ENCODE measurements around the gene SORD.

SORD gene

DNA sequence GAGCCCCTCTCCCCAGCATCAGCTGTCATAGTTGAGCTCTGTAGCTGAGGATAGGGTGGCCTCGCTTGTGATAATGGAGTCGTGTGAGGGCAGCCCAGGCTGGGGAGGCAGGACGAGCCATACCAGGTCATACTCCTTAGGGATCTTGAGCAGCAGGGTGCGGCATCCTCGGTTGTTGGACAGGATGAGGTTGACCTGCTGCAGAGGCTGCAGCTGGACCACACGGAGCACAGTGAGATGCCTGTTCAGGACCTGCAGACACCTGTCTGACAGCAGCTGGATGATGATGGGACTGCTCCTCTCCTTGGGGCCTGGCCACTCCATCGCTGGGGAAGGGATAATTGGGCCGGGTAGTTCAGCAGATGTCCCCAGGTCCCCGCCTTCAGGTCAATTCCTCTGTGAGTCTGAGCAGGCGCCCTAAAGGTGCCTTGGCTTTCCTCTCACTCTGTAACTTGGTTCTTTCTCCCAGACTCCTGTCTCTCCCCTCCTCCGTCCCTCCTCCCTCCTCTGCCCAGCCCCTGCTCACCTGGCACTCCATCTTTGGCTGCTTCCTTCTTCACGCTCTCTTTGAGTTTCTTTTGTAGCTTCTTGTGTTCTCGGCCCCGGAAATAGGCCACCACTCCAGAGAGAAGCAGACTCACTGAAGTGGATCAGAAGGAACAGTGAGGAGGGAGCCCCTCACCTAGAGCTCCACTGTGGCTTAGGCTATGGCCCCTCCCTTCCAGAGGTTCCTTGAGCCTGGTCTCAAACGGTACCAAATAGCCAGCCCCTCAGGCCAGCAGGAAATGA, 83.2 kb downstream of the SORD start:
- DNase-seq (ENCODE audit: low read depth, low spot score) = no peak
- Histone ChIP-seq H3K9ac (ENCODE audit: insufficient read length) (no peak overlapping the region), H3K4me3 (no peak overlapping the region), H3K27ac (no peak overlapping the region), H3K9me3 (ENCODE audit: low read depth, low read length) (no peaks in the 10 kb centered on the region), H3K36me3 (ENCODE audit: insufficient read depth, low read length) (no peaks in the 10 kb centered on the region)
- TF ChIP-seq FOXP2 (optimal IDR thresholded peaks at IDR 0.05; ENCODE audit: control extremely low read depth, extremely low read length, insufficient read depth) (no peak), EZH2 (IDR thresholded peaks at IDR 0.05) (no peak), POLR2AphosphoS5 (IDR thresholded peaks at IDR 0.05; ENCODE audit: borderline replicate concordance, low read depth, low read length) (no peak)

DNA sequence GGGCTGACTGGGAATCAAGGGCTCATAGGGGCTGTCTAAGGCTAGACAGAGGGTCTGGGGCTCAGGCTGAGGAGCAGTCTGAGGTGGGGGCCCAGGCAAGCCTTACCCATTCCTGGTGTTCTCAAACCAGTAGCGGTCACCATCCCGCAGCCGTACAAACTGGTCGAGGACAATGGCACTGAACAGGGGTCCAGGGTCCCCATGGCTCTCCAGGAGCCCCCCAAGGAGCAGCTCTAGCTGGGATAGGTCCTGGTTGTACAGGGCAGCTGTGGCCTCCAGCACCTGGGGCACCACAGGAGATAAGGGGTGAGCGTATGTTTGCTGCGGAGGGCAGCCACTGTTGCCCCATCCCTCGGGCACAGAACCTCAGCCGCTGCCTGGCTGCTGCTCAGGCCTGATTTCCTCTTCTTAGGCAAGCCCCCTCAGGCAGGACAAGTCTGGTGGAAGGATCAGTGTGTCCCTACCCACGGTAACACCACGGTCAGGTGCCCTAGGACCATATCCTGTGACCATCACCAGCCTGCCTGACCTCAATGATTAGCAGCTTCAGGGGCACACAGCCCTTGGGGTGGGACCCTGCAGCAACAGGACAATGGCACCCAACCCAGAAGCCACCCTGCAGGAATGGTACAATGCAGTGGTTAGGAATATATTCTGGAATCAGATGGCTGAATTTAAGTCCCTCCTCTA, 85.1 kb downstream of the SORD start:
- no peaks in the 10 kb centered on the region for H3K9me3 ChIP-seq (ENCODE audit: low read depth, low read length)
- DNase-seq (ENCODE audit: low read depth, low spot score) = no peak
- TF ChIP-seq FOXP2 (optimal IDR thresholded peaks at IDR 0.05; ENCODE audit: control extremely low read depth, extremely low read length, insufficient read depth) = no peak
- no peak for TF ChIP-seq EZH2 (IDR thresholded peaks at IDR 0.05)
- no peak for TF ChIP-seq POLR2AphosphoS5 (IDR thresholded peaks at IDR 0.05; ENCODE audit: borderline replicate concordance, low read depth, low read length)
- no peak overlapping the region for H3K27ac ChIP-seq
- H3K9ac ChIP-seq (ENCODE audit: insufficient read length) = no peak overlapping the region
- no peak overlapping the region for H3K4me3 ChIP-seq
- no peaks in the 10 kb centered on the region for H3K36me3 ChIP-seq (ENCODE audit: insufficient read depth, low read length)

DNA sequence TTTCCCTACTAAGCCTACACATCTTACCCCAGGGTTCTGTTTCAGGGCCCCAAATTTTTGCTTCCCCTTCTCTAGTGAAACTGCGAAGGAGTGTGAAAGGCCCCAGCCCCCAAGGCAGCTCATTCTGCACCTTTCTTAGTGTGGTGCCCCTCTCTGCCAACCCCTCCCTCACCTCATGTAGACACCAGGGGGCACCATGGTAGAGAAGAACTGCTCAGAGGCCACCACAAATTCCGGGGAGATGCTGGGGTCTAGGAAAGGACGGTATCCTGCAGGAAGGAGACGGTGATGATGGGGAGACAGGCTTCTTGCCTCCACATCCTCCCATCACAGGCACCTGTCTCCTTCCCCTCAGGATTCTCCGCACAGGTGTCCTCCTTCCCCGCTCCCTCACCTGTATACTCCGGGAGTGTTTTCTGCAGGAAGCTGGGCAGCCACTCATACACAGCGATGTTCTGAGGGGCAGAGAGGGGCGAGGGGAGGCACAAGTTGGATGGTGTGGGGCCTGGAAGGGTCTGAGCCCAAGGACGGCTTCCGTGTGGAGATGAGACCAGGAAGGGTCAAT, 87.3 kb downstream of the SORD start:
- Histone ChIP-seq H3K9ac (ENCODE audit: insufficient read length) (no peak overlapping the region), H3K27ac (no peak overlapping the region), H3K9me3 (ENCODE audit: low read depth, low read length) (no peaks in the 10 kb centered on the region), H3K36me3 (ENCODE audit: insufficient read depth, low read length) (no peaks in the 10 kb centered on the region), H3K4me3 (no peak overlapping the region)
- TF ChIP-seq FOXP2 (optimal IDR thresholded peaks at IDR 0.05; ENCODE audit: control extremely low read depth, extremely low read length, insufficient read depth) (no peak), POLR2AphosphoS5 (IDR thresholded peaks at IDR 0.05; ENCODE audit: borderline replicate concordance, low read depth, low read length) (no peak), EZH2 (IDR thresholded peaks at IDR 0.05) (no peak)
- DNase-seq (ENCODE audit: low read depth, low spot score) = no peak

DNA sequence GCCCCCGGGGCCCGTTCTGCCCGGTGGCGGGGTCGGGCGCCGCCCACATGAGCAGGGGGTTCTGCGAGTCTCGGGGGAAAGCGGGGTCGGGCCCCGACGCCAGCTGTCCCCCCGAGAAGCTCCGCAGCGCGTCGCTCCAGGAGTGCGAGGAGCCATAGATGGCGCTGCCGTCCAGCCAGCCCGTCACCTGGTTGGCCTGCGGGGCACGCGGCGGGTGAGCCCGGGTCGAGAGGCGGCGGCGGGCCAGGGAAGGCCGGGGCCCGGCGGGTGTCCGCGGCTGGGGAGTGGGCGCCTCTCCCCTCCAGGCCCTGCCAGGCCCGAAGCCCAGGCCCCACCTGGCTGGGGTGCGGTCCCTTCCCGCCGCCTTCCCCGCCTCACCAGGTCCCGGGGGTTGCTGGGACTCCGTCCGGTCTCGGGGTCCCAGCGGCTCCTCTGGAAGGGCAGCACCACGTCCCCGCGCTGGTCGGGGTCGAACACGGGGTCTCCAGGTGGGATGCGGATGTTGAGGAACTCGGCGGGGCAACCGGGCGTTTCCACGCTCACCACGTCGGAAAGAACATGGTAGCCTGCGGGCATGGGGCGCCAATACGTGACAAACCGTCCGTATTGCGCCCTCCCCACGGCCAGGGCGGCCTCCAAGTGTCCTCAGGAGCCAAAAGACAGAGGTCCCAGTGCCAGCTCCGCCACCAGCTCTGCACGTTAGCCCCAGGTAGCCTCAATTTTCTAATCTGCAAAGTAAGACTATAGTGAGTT, 88.6 kb downstream of the SORD start:
- no peak for DNase-seq (ENCODE audit: low read depth, low spot score)
- Histone ChIP-seq H3K27ac (no peak overlapping the region), H3K4me3 (peak overlapping the region; percentile 76), H3K9ac (ENCODE audit: insufficient read length) (no peak overlapping the region), H3K9me3 (ENCODE audit: low read depth, low read length) (no peaks in the 10 kb centered on the region), H3K36me3 (ENCODE audit: insufficient read depth, low read length) (no peaks in the 10 kb centered on the region)
- TF ChIP-seq EZH2 (IDR thresholded peaks at IDR 0.05) (no peak), FOXP2 (optimal IDR thresholded peaks at IDR 0.05; ENCODE audit: control extremely low read depth, extremely low read length, insufficient read depth) (no peak), POLR2AphosphoS5 (IDR thresholded peaks at IDR 0.05; ENCODE audit: borderline replicate concordance, low read depth, low read length) (no peak)

DNA sequence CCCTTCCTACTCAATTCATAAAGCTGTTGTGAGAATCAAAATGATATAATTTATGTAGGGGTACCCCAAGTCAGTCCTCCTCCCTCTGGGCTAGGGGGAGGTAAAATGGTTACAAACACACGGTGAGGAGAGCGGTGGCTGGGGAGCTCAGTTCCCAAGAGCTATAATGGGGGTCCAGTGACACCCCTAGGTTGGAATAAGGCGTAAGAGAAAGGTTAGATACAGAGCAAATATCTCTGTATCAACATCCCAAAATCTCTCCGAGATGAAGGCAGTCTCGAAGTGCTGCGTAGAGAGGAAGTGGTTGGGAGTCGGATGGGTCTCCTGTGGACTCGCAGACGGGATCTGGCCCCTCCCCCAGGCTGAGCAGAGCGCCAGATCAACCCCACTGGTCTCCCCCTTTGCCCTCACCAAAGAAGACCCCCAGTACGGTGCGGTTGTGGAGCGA, 89.2 kb downstream of the SORD start:
- H3K9ac ChIP-seq (ENCODE audit: insufficient read length) = no peak overlapping the region

DNA sequence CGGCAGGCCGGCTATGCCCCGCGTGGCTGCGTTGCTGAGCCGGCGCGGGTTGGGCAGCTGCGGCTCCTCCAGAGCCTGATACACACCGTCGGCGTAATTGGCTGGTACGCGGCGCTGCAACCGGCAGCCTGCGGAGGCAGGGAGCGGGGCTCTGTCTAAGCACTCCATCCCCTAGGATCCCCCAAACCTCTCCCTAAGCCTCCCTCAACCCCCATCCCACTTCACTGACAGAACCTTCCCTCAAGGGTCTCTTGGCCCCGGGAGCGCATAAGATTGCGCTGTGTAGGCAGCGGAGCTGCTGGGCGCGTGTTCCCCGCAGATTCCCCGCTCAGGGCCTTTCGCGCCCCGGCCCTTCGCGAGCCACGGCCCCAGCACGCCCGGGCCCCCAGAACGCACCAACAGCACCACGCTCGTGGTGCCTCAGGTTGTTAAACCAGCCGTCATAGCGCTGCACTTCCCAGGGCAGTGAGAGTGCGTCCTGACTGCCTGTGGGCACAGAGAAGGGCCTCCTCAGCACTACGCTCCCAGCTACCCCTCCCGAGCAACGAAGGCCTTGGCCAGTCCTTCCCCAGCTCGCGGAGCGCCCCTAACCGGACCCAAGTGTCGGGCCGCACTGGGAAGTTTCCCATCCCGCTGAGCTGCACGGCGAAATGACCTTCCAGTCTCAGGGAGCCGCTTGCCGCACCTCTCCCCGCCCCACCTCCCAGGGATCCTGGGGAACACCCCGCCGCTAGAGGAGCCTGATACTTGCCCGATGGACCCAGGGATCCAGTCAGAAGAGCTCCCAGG, 89.8 kb downstream of the SORD start:
- H3K4me3 ChIP-seq = peak overlapping the region; percentile 76
- H3K9me3 ChIP-seq (ENCODE audit: low read depth, low read length) = no peaks in the 10 kb centered on the region
- no peaks in the 10 kb centered on the region for H3K36me3 ChIP-seq (ENCODE audit: insufficient read depth, low read length)
- H3K9ac ChIP-seq (ENCODE audit: insufficient read length) = no peak overlapping the region
- DNase-seq (ENCODE audit: low read depth, low spot score) = no peak
- no peak overlapping the region for H3K27ac ChIP-seq
- no peak for TF ChIP-seq EZH2 (IDR thresholded peaks at IDR 0.05)
- TF ChIP-seq FOXP2 (optimal IDR thresholded peaks at IDR 0.05; ENCODE audit: control extremely low read depth, extremely low read length, insufficient read depth) = no peak
- no peak for TF ChIP-seq POLR2AphosphoS5 (IDR thresholded peaks at IDR 0.05; ENCODE audit: borderline replicate concordance, low read depth, low read length)

More for the DNA sequence above, 89.2 kb downstream of the SORD start:
- no peaks in the 10 kb centered on the region for H3K9me3 ChIP-seq (ENCODE audit: low read depth, low read length)
- no peak overlapping the region for H3K27ac ChIP-seq
- no peaks in the 10 kb centered on the region for H3K36me3 ChIP-seq (ENCODE audit: insufficient read depth, low read length)
- DNase-seq (ENCODE audit: low read depth, low spot score) = no peak
- TF ChIP-seq FOXP2 (optimal IDR thresholded peaks at IDR 0.05; ENCODE audit: control extremely low read depth, extremely low read length, insufficient read depth) (no peak), EZH2 (IDR thresholded peaks at IDR 0.05) (no peak), POLR2AphosphoS5 (IDR thresholded peaks at IDR 0.05; ENCODE audit: borderline replicate concordance, low read depth, low read length) (no peak)
- peak overlapping the region; percentile 76 for H3K4me3 ChIP-seq

DNA sequence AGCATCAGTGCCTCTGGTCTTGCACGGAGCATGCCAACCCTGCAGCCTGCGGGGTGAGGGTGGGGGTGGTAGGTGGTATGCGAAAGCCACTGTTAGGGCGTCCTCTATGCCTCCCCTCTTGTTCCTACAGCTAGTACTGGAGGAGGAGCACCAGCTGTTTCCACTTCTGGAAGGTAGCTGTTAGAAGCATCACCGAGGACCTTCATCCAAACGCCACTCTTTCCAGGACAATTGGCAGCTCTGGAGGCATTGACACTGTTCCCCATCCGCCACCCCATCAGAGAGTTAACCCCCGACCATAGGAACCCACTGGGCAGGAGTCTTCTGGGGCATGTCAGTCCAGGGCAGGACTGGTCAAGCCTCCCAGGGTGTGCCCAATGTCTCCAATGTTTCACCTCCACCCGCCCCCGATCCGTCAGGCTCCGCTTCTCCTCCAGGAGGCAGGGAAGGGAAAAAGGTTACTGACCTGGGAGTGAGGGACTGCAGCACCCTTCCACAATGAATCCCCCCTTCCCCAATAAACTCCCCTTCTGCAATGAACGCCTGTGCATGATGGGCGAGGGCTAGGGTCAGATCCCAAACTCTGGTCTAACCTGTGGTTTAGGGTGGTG, 90.5 kb downstream of the SORD start:
- TF ChIP-seq POLR2AphosphoS5 (IDR thresholded peaks at IDR 0.05; ENCODE audit: borderline replicate concordance, low read depth, low read length) (no peak), FOXP2 (optimal IDR thresholded peaks at IDR 0.05; ENCODE audit: control extremely low read depth, extremely low read length, insufficient read depth) (no peak), EZH2 (IDR thresholded peaks at IDR 0.05) (no peak)
- Histone ChIP-seq H3K9ac (ENCODE audit: insufficient read length) (no peak overlapping the region), H3K27ac (no peak overlapping the region), H3K4me3 (peak overlapping the region; percentile 76; the same call in 1 of the 2 replicates), H3K36me3 (ENCODE audit: insufficient read depth, low read length) (no peaks in the 10 kb centered on the region), H3K9me3 (ENCODE audit: low read depth, low read length) (no peaks in the 10 kb centered on the region)
- DNase-seq (ENCODE audit: low read depth, low spot score) = no peak

All from SK-N-MC (cell line).